Renal pelvis (tissue), 4 donors: ENCODE results near the gene OST4. TPM values are rescaled to one million over a fixed set of nuclear protein-coding genes. Genes with fewer than 3 reads are reported as not detected.

Source experiments
- DNase-seq: peaks from one replicate; pipeline ENCODE4 v3.0.0-alpha.2; 2013
- polyA plus RNA-seq, 3 donors: library from polyadenylated mRNA; unstranded; fragments of 120-200 nt; gene quantifications; one replicate each; pipeline ENCODE4 v1.2.1, GENCODE V29; 2013; ENCODE audit not compliant: insufficient read length in 3 of 3

Gene OST4
- polyA plus RNA-seq, 3 donors = 228 to 288 (median 247) TPM

DNA sequence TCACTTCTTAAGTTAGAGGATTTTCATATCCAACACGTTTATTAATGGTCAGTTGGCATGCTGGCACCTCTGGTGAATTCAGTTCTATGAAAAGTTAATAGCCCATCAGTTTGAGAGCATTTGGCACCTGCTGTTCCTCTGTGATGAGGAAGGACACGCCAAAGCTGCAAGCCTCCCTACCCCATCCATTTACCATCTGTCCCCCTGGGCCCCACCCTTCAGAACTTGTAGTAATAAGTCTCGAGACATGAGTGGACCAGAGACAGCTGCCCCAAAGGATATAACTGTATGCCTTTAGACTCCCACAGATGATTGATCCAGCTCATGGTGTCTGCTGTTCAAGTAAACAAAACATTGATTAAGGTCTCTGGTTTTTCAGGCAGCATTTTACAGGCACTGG is 6.3 kb downstream of the OST4 start:
- no peak for DNase-seq

DNA sequence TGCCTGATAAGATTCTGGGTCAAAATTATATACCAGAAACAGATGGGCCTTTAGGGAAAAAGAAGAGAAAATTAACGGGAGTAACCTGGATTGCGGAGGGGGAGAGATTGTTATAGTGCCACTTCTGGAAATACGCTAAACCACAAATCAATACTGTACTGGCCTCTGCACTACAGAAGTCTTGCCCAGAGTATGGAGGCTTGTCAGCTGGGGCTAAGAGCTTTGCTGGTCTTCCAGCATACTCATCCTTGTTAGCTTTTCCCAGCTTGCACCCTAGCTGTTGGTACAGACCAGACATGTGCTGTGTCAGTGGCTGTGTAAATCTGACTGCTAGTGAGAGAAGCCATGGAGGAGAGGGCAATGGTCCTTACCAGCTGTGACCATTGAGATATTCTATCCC is 11.1 kb downstream of the OST4 start:
- no peak for DNase-seq

DNA sequence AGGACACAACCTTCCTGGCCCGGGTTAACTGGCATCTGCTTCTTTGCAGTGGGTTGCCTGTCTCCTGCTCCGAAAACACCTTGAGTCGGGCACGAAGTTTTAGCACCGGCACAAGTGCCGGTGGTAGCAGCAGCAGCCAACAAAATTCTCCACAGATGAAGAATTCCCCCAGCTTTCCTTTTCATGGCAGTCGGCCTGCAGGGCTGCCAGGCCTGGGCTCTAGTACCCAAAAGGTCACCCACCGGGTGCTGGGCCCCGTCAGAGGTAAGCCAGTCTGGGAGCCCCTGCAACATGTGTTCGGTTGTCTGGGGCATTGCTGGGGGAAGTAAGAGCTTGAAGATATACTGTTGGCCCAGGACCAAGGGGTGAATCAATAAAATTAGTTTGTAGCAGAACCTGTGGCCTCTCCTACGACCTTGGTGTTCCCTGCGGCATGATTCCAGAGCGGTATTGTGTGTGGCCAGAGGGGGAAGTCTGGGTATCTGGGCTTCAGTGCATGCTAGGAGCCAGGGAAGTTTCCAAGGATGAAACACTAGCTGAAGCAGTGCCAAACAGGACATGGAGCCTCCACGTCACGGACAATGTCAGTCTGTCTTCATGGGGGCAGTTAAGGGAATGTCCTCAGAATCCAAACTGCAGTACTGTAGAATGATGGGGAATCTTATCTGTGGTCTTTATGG is 12.2 kb downstream of the OST4 start:
- DNase-seq = no peak

DNA sequence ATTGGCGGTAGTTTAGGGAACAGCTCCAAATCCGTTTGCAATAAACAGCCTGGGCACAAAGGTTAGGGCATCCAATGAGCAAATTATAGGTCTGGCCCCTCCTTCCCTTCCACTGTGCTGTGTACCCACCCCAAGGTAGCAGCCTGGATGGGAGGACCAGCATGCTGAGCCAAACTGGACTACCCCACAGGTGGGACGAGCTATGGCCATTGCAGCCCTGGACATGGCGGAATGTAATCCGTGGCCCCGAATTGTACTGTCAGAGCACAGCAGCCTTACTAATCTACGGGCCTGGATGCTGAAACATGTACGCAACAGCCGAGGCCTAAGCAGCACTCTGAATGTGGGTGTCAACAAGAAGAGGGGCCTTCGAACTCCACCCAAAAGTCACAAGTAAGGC is 13.2 kb downstream of the OST4 start:
- DNase-seq = no peak

DNA sequence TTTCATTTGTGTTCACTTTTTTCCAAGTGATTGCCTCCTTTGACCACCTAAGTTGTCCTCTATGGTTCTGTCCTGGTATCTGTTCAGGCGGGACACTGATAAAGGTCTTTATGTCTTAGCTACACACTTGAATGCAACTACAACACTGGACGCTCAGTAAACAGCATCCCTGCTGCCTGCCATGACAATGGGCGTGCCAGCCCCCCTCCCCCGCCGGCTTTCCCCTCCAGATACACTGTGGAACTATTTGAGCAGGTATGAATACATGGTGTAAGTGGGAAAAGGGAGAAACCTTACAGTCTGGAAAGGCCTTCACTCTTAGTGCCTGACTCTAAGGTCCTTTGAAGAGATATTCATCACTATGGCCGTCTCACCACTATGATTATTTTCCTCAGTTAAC is 14.3 kb downstream of the OST4 start:
- DNase-seq = no peak

DNA sequence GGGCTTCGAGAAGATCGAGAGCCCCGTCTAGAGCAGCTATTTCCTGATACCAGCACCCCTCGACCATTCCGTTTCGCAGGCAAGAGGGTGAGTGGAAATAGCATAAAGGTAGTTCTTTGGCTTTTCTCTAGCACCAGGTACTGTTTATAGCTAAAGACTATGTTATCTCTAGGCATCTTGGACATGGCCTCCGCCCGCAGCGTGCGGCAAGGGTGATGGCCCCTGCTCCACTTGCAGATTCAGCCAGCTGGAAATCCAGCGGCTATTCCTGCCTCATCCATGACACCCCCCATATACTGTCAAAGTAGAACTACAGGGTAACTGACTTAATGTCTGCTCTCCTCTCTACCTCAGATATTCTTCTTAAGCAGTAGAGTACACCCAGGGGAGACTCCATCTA is 16.7 kb downstream of the OST4 start:
- no peak for DNase-seq

DNA sequence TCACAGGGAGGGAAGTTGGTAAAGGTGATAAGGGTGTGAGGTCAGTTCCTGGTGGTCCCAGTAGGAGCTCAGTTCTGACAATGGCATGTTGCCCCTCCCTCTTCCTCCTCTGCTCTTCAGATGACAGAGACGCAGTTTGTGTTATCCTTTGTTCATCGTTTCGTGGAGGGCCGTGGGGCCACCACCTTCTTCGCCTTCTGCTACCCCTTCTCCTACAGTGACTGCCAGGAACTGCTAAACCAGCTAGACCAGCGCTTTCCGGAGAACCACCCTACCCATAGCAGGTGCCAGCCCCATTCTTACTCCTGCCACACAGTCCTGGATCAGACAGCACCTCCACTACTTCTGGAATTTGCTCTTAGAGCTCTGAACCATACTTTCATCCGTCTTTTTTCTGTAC is 17.7 kb downstream of the OST4 start:
- no peak for DNase-seq

DNA sequence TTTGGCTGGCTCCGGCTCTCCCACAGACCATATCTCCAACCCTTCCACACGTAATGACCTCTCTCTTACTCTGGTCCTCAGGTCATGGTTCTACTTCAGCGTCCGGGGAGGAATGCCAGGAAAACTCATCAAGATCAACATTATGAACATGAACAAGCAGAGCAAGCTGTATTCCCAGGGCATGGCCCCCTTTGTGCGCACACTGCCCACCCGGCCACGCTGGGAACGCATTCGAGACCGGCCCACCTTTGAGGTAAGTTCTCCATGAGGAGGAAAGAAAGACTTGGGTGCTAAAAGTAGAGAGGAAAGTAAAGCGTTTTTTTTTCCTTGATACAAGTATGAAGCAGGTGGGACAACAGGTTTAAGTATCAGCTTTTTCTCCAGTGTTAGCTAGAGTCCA is 18.1 kb downstream of the OST4 start:
- no peak for DNase-seq

DNA sequence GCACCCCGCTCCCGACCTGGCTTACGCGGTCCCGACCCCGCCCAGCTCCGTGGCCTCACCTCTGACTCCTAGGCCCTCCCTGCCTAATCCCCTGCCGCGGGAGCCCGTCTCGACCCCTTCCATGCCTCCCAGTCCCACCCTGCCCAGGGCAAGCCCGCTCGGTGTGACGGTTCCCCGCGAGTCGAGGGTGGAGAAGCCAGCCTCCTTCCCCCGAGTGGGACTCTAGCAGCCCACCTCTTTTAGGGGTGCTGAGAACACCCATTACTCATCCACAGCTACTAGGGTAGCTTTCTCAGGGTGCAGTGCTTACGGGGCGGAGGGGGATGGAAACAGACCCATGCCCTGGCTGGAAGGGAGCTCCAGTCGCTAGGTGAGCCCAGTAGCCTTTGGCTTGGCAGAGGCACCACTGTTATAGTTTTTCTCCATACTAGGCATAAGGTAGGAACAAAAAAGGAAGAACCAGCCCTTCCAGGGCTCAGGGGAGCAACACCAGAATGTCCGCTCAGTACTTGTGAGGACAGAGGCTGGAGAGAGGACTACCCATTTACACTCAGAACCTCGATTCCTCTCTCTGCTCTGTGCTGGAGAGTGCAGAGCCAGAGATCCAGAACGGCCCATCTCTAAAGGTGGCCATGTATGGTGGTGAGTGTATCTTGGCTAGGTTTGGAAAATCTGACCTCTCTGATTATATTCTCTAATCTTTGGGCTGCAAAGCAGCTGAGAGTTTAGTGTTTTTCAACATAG is 19.4 kb downstream of the OST4 start:
- DNase-seq = no peak

DNA sequence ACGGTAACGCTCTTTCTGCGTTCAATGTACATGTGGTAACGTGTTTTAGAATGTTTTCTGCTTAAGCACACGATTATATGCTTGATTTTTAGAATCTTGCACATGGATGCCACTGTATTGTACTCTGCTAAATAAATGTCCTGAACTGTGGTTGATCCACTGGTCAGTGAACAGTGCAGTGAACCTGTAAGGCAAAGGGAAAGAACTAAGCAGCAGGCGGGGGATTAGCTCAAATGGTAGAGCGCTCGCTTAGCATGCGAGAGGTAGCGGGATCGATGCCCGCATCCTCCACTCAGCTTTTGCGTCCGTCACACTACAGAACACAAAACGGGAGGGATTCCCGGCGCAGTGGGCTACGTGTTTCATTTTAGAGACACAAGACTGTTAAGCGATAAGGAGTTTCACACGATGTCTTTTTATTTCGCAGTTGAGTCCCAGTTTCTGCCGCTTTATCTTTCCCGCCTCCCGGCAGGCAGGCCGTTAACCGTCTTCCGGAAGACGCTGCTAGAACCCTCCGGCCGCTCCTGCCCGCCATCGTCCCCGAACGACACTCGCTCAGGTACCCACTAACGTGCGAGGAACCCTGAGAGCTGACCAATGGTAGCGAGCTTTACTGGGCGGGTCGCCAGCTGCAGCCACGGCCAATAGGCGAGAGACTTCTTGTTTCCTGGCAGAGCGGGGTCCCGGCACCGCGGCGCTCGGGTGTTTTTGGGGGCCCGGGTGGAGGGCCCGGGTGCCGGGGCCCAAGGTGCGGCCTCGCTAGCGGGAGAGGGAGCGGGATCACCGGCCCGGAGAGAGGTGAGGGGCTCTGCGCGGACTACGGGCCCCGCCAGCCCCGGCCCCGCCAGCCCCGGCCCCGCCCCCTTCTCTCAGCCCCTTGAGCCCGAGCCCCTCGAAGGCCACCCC is 20.2 kb downstream of the OST4 start, which contains the start of gene AGBL5:
AGBL5 (plus strand) TSS at position 673 of the 906 bp plus-strand sequence. CDS start 1,291 bp downstream, outside the sequence.
- peak; percentile 93 for DNase-seq

DNA sequence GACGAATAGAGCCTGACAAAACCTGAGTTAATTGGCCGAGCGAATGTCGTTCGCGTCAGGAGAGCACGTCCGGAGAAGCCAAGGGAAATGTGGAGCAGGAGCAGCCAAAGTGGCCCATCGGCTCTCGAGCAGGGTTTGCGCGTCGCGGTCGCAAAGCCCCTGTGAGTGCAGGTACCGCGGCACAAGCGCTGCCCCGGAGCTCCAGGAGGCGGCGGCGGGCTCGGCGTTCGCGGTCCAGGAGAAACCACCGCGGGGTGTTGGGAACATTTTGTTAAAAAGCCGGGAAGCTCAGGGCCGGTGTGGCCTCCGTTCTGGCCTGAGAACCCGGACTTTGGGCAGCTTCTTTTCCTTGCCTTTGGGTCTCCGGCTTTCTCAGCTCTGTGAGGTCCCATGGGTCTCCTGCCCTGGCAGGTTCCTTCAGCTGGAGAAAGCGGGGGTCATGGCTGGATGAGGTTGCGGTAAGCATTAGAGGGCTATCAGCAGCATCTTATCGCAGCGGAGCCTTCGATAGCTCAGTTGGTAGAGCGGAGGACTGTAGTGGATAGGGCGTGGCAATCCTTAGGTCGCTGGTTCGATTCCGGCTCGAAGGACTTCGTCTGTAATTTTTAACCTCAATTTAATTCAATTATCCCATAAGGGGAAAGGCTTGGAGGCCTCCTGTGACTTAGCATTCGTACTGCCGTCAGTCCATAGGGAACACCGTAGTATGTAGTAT is 21.0 kb downstream of the OST4 start:
- DNase-seq = peak; percentile 94

DNA sequence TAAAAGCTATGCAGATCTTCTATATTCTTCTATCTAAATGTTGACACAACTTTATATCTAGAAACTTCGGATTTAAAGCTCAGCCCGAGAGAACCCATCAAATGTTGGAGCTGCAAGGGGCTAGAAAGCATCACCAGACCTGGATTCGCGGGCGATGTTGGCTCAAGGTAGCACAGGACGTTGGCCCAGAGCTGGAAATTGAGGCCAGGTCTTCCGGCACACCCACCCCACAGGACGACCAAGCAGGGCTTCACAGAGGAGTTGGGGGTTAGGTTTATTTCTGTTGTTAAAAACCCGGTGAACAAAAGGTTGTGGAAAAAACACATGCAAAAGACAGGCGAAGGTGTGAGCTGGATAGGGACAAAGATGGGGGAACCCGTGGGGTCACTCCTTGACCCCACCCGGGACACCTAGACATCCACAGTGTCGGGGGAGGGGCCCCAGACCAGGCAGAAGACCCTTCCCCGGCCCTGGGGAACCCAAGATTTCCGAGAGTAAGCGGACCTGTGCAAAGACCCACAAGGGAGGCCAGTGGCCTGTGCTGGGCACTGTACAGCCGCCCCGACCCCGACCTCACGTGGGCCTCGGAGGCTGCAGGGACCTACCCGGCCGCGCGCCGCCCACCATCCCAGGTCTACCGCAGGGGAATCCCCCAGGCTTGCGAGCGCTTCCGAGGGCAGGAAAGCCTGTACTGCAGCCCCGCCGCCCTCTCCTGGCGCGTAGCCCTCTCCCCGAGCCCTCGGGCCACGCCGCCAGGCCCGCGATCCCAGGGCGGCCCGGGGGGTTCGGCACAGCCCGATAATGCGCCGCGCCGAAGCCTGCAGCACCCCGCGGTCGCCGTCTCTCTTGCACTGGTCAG is 21.8 kb downstream of the OST4 start:
- no peak for DNase-seq

DNA sequence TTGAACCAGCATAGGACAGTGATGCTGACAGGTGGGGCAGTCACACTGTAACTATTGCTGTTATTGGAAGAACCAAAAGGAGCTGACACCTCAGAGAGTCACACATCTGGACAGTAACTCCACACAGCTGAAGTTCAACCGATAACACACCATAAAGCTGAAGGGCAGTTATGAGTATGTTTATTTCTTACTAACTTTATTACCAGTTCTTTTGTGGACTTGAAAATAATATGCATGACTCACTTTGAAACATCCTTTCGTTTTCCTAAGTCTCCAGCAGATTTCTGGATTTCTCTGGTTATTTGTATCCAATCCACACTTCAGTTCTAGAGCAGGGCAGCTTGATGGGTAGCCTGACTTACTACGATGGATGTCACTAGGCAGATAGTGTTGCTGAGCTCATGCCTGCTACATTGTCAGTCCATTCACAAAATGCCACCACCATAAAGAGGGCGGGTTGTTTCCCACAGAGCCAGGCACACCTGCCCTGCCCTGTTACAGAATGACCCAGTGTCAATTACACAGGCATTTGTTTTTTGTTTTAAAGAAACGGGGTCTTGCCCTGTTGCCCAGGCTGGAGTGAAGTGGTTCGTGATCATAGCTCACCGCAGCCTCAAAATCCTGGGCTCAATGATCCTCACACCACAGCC is 28.3 kb downstream of the OST4 start:
- no peak for DNase-seq

DNA sequence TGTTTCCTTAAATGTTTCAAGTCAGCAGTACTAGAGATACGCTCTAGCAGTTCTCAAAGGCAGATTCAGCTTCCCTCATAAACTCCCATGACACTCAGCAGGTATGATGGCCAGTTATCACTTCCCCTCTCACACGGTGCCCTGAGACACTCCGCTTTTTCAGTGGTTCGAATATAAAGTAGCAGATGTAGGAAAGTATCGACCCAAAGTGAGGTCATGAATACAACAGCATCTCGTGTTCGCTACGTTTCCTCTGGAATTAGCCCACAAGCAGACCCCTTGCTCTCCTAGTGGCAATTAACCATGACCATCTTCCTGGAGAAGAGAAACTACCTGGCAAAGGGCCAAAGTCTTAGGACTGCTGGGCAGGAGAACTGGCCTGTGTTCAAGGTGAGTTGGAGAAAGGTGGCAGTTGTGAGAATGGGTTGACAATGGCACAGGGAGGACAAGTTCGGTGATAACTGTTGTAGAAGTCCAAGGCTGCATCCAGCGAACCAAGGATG is 29.2 kb downstream of the OST4 start:
- DNase-seq = no peak

DNA sequence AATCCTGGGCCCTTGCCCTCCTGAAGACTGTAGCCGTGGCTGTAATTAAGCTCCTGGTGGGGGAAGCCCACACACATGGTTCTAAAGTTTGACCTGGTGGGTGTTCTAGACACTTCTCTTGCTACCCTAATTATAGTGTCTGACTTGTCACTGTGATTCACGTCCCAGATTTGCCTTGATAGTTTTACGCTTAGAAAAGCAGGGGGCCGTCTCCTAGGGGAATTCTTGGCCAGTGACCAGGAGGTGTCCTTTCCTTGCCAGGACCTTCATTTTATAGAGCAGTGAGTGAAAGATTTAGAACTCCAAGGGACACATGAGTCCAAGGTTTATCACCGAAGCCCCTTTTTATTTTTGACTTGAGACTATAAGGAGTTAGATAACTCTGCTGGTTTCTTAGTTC is 29.7 kb downstream of the OST4 start:
- peak; percentile 87 for DNase-seq

DNA sequence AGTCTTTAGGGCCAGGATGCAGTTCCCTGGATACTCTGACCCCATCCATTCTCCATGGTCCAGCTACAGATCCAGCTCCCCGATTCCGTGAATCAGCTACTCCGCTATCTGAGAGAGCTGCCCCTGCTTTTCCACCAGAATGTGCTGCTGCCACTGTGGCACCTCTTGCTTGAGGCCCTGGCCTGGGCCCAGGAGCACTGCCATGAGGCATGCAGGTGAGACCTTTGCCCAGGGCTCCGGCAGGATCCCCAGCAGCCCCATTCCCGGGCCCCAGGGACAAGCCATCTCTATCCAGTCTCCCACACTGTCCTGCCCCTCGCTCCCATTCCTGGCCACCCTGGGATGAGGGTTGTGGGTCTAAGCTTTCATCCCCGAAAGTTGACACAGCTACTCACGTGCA is 31.2 kb downstream of the OST4 start:
- DNase-seq = no peak

DNA sequence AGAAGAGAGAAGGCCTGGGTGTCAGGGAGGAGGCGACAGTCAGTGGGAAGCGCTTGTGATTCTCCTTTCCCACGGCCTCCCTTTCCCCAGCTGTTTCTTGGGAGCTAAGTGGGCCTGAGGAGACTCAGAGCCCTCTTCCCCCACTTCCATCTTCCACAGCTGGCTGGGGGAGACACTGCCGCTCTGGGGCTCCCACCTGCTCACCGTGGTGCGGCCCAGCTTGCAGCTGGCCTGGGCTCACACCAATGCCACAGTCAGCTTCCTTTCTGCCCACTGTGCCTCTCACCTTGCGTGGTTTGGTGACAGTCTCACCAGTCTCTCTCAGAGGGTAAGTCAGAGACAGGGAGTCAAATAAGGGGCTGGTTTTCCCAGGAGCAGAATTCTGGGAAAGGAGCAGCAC is 31.6 kb downstream of the OST4 start:
- no peak for DNase-seq

DNA sequence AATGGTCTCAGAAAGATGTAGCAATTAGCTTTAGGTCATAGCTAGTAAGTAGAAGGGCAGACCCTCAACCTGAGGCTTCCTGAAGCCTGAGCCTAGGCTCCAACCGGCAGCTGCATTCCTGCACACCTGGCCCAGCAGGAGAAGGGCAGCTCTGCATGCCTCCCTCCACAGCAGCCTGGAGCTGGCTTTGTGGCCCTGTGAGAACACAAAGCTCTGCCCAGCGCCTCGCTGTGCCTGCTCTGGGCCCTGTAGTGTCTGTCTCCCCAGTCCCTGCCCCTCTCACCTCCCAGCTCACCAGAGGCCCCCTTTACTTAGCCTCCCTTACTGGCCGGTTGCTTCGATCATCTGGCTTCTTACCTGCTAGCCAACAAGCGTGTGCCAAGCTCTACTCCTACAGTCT is 32.0 kb downstream of the OST4 start:
- no peak for DNase-seq

DNA sequence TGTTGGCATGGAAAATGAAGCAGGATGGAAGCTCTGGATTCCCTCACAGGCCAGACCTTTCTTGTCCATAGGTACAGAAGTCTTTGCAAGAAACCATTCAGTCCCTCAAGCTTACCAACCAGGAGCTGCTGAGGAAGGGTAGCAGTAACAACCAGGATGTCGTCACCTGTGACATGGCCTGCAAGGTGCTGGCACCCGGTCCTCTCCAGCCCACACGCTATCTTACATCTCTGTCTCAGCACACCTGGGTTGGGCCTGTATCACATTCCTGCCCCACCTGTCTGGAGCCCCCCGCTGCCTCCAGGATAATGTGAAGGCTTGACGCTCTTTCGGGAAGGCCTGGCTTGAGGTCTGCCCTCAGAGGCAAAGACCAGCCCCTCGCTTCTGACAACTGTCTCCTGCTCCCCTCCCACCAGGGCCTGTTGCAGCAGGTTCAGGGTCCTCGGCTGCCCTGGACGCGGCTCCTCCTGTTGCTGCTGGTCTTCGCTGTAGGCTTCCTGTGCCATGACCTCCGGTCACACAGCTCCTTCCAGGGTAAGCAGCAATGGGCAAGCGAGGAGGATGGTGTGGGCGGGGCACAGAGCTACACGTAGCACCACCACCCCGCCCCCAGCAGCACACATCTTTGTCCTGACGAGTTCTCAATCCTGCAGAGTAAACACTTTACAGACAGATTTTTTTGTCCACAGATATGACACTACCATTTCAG is 32.7 kb downstream of the OST4 start:
- no peak for DNase-seq

DNA sequence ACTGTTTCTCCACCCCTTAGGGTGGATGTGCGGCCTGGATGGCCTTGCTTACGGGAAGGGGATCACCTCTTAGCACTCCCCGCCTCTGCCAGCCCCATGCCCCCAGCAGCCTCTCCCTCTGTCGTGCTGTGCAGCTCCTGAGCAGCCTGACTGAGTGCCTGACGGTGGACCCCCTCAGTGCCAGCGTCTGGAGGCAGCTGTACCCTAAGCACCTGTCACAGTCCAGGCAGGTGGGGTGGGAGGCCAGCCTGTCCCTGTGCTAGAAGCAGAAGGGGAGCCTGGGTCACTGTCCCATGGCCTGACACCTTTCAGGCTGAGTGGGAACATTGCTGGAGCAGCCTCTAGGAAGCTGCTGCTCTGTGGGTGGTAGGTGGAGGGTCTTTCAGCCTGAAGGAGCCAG is 33.4 kb downstream of the OST4 start:
- DNase-seq = no peak
